Common myeloid progenitor, CD34-positive (primary cell): ENCODE data around the gene LONP2.

Experiments
- CTCF ChIA-PET: fragments of 350-600 bp; sonication (Branson Sonifier 250); formaldehyde crosslinking; loops from one replicate; lab custom pipeline; 2021; ENCODE audit warnings: antibody characterized with exemption; lab: Charles Lee
- POLR2A ChIA-PET: fragments of 350-600 bp; sonication (Branson Sonifier 250); formaldehyde crosslinking; loops from one replicate; lab custom pipeline; 2021; ENCODE audit warnings: antibody characterized with exemption; lab: Charles Lee
- DNase-seq, 3 donors: peaks; one replicate each; pipeline versions ENCODE4 v3.0.0 to v3.0.0-alpha.2; 2013
- H3K27ac ChIP-seq, 2 experiments: 1 replicate in 1 of 2; 2 replicates in 1 of 2; pipeline ENCODE4 v1.7.0; 2013; ENCODE audit warnings: inconsistent platforms in 2 of 2, low read length in 2 of 2, mild to moderate bottlenecking in 2 of 2, low read depth in 1 of 2, moderate library complexity in 1 of 2; ENCODE audit not compliant: severe bottlenecking in 2 of 2, insufficient read depth in 1 of 2, poor library complexity in 1 of 2
- H3K27me3 ChIP-seq, 5 experiments: replicated peaks in 2 of 5; 1 replicate in 3 of 5; 2 replicates in 2 of 5; pipeline versions ENCODE4 v1.6.1 to v1.7.0; 2013; ENCODE audit warnings: low read length in 4 of 5, mild to moderate bottlenecking in 2 of 5, moderate library complexity in 2 of 5, inconsistent platforms in 1 of 5; ENCODE audit not compliant: insufficient read depth in 5 of 5, control insufficient read depth in 4 of 5
- H3K36me3 ChIP-seq, 4 experiments: 1 replicate in 2 of 4; 2 replicates in 2 of 4; pipeline versions ENCODE4 v1.6.1 to v1.7.0; 2013; ENCODE audit warnings: low read length in 3 of 4, control low read depth in 1 of 4, mild to moderate bottlenecking in 1 of 4; ENCODE audit not compliant: control insufficient read depth in 4 of 4, insufficient read depth in 4 of 4
- H3K4me1 ChIP-seq, 4 experiments: 1 replicate in 3 of 4; 2 replicates in 1 of 4; pipeline versions ENCODE4 v1.6.1 to v1.7.1; 2013; ENCODE audit warnings: low read length in 3 of 4, mild to moderate bottlenecking in 3 of 4, control low read depth in 1 of 4, inconsistent platforms in 1 of 4, moderate library complexity in 1 of 4; ENCODE audit not compliant: control insufficient read depth in 4 of 4, insufficient read depth in 4 of 4; ENCODE audit errors: control extremely low read depth in 1 of 4
- H3K4me3 ChIP-seq, 7 experiments: 1 replicate in 4 of 7; 2 replicates in 3 of 7; pipeline versions ENCODE4 v1.5.1 to v1.7.0; 2013; ENCODE audit warnings: mild to moderate bottlenecking in 7 of 7, low read length in 6 of 7, moderate library complexity in 6 of 7, inconsistent platforms in 2 of 7, low read depth in 2 of 7, control low read depth in 1 of 7; ENCODE audit not compliant: insufficient read depth in 4 of 7, control insufficient read depth in 1 of 7; ENCODE audit errors: extremely low read depth in 1 of 7
- H3K9me3 ChIP-seq, 5 experiments: 1 replicate in 4 of 5; 2 replicates in 1 of 5; pipeline versions ENCODE4 v1.6.1 to v1.7.1; 2013; ENCODE audit warnings: low read length in 4 of 5, mild to moderate bottlenecking in 2 of 5, inconsistent platforms in 1 of 5, low read depth in 1 of 5, moderate library complexity in 1 of 5; ENCODE audit not compliant: control insufficient read depth in 4 of 5, insufficient read depth in 2 of 5; ENCODE audit errors: control extremely low read depth in 1 of 5
- WGBS: methylation state at CpG from one replicate; pipeline ENCODE4 v1.1.5; 2013; ENCODE audit not compliant: insufficient coverage; 5-methylcytosine and 5-hydroxymethylcytosine counted together

Gene LONP2

GRCh38 chr16:48250520-48251278 lies 6.6 kb downstream of the LONP2 start:
- CTCF ChIA-PET, result interaction anchor here (1.5 kb wide), 1 partner anchor 37 kb away, joined by 4 read pairs; no protein-coding TSS in a partner anchor
- POLR2A ChIA-PET, result interaction anchor here (0.6 kb wide), 1 partner anchor 90 kb away, joined by 3 read pairs; no protein-coding TSS in a partner anchor
- Histone ChIP-seq H3K9me3 (no peaks in the 10 kb centered on the region), H3K4me1 (peaks cover 0 to 18% (median 10%) of the 10 kb centered on the region in 4 experiments), H3K27ac (no peak overlapping the region), H3K4me3 (no peak overlapping the region), H3K36me3 (peaks cover 5 to 23% (median 15%) of the 10 kb centered on the region in 4 experiments), H3K27me3 (no peaks in the 10 kb centered on the region)
- peak in 1 of 3 donors; percentile 8 for DNase-seq
- WGBS, result 100% methylated on average over 1 of the region's 5 CpGs

- POLR2A ChIA-PET, result no interaction called here
- DNase-seq, result no peak
- H3K4me1 ChIP-seq, result peaks cover 0 to 5% (median 2%) of the 10 kb centered on the region in 4 experiments
- CTCF ChIA-PET, result interaction anchor here (1.5 kb wide), 1 partner anchor 35 kb away, joined by 4 read pairs; no protein-coding TSS in a partner anchor
- no peak overlapping the region for H3K27ac ChIP-seq
- H3K4me3 ChIP-seq, result no peak overlapping the region
- no peaks in the 10 kb centered on the region for H3K9me3 ChIP-seq
- no peaks in the 10 kb centered on the region for H3K27me3 ChIP-seq
- WGBS, result 100% methylated on average over 4 of the region's 5 CpGs
- peaks cover 9 to 31% (median 18%) of the 10 kb centered on the region in 4 experiments for H3K36me3 ChIP-seq
Observed at GRCh38 chr16:48252013-48252412, 7.9 kb downstream of the LONP2 start.

GRCh38 chr16:48256579-48257177 lies 12.6 kb downstream of the LONP2 start:
- 100% methylated on average over 1 of the region's 7 CpGs for whole genome bisulfite sequencing
- ChIA-PET CTCF (no interaction called here), POLR2A (no interaction called here)
- no peaks in the 10 kb centered on the region for H3K4me1 ChIP-seq
- H3K4me3 ChIP-seq, result no peak overlapping the region
- no peak overlapping the region for H3K27ac ChIP-seq
- no peaks in the 10 kb centered on the region for H3K27me3 ChIP-seq
- no peaks in the 10 kb centered on the region for H3K9me3 ChIP-seq
- no peak for DNase-seq
- peaks cover 19 to 62% (median 39%) of the 10 kb centered on the region in 4 experiments for H3K36me3 ChIP-seq

GRCh38 chr16:48261569-48261968 lies 17.5 kb downstream of the LONP2 start:
- no peaks in the 10 kb centered on the region for H3K4me1 ChIP-seq
- no peak for DNase-seq
- no peaks in the 10 kb centered on the region for H3K27me3 ChIP-seq
- POLR2A ChIA-PET, result no interaction called here
- no peak overlapping the region for H3K27ac ChIP-seq
- no peak overlapping the region for H3K4me3 ChIP-seq
- H3K9me3 ChIP-seq, result peaks cover 0 to 9% (median 5%) of the 10 kb centered on the region in 5 experiments
- H3K36me3 ChIP-seq, result peaks cover 18 to 72% (median 41%) of the 10 kb centered on the region in 4 experiments
- 100% methylated on average over 1 of the region's 1 CpG for WGBS
- CTCF ChIA-PET, result no interaction called here

GRCh38 chr16:48262631-48263030 lies 18.5 kb downstream of the LONP2 start:
- Histone ChIP-seq H3K4me3 (no peak overlapping the region), H3K27ac (no peak overlapping the region), H3K36me3 (peaks cover 21 to 73% (median 39%) of the 10 kb centered on the region in 4 experiments), H3K27me3 (no peaks in the 10 kb centered on the region), H3K4me1 (no peaks in the 10 kb centered on the region), H3K9me3 (peaks cover 0 to 9% (median 5%) of the 10 kb centered on the region in 5 experiments)
- DNase-seq, result no peak
- ChIA-PET CTCF (no interaction called here), POLR2A (no interaction called here)
- no CpG with 5 or more reads among the region's 2 CpGs for WGBS

- CTCF ChIA-PET, result interaction anchor here (1.2 kb wide), 1 partner anchor 9 kb away, joined by 3 read pairs; no protein-coding TSS in a partner anchor
- Histone ChIP-seq H3K4me1 (no peaks in the 10 kb centered on the region), H3K27ac (no peak overlapping the region)
Observed at GRCh38 chr16:48269011-48269410, 24.9 kb downstream of the LONP2 start.

GRCh38 chr16:48271728-48272127 lies 27.6 kb downstream of the LONP2 start:
- ChIA-PET POLR2A (no interaction called here), CTCF (interaction anchor here (1.4 kb wide), 1 partner anchor 15 kb away, joined by 3 read pairs; no protein-coding TSS in a partner anchor)
- WGBS, result 100% methylated on average over 2 of the region's 5 CpGs
- H3K36me3 ChIP-seq, result peaks cover 12 to 34% (median 24%) of the 10 kb centered on the region in 4 experiments
- no peak overlapping the region for H3K4me3 ChIP-seq
- H3K4me1 ChIP-seq, result no peaks in the 10 kb centered on the region
- no peaks in the 10 kb centered on the region for H3K9me3 ChIP-seq
- H3K27me3 ChIP-seq, result no peaks in the 10 kb centered on the region
- DNase-seq, result peak in 1 of 3 donors; percentile 3
- H3K27ac ChIP-seq, result no peak overlapping the region

More at GRCh38 chr16:48269011-48269410, 24.9 kb downstream of the LONP2 start:
- Histone ChIP-seq H3K36me3 (peaks cover 10 to 47% (median 17%) of the 10 kb centered on the region in 4 experiments), H3K9me3 (peaks cover 0 to under 1% (median 0%) of the 10 kb centered on the region in 5 experiments), H3K4me3 (no peak overlapping the region), H3K27me3 (no peaks in the 10 kb centered on the region)
- POLR2A ChIA-PET, result no interaction called here
- DNase-seq, result no peak
